HG03097 (cell line): ENCODE data around the gene PLXNA1.

Source experiments
- ATAC-seq: cut with Tn5 transposase; IDR thresholded peaks from one replicate; pipeline ENCODE4 v1.9.1; 2021; ENCODE audit not compliant: unreplicated experiment, low FRiP score

The PLXNA1 gene

GRCh38 chr3:126964950-126965349 is 18.0 kb upstream of the PLXNA1 start:
- no peak for ATAC-seq

- ATAC-seq, result no peak
These were observed 17.3 kb upstream of the PLXNA1 start for GRCh38 chr3:126965526-126966080.

- no peak for ATAC-seq
These were observed 15.5 kb upstream of the PLXNA1 start for GRCh38 chr3:126967386-126967785.

- ATAC-seq, result no peak
These were observed 14.2 kb upstream of the PLXNA1 start for GRCh38 chr3:126968391-126969390.

GRCh38 chr3:126969586-126969985 is 13.3 kb upstream of the PLXNA1 start:
- no peak for ATAC-seq

- no peak for ATAC-seq
These were observed 12.8 kb upstream of the PLXNA1 start for GRCh38 chr3:126970101-126970500.

GRCh38 chr3:126970921-126971320 is 12.0 kb upstream of the PLXNA1 start:
- ATAC-seq, result no peak

GRCh38 chr3:126971891-126972351 is 11.0 kb upstream of the PLXNA1 start:
- no peak for ATAC-seq

- ATAC-seq, result no peak
These were observed 10.0 kb upstream of the PLXNA1 start for GRCh38 chr3:126972866-126973265.

GRCh38 chr3:126973814-126974213 is 9.1 kb upstream of the PLXNA1 start:
- no peak for ATAC-seq

GRCh38 chr3:126974756-126975155 is 8.2 kb upstream of the PLXNA1 start:
- no peak for ATAC-seq

GRCh38 chr3:126976906-126977305 is 6.0 kb upstream of the PLXNA1 start:
- no peak for ATAC-seq

GRCh38 chr3:126977821-126978220 is 5.1 kb upstream of the PLXNA1 start:
- ATAC-seq, result no peak

- ATAC-seq, result no peak
These were observed 4.6 kb upstream of the PLXNA1 start for GRCh38 chr3:126978291-126978690.

- ATAC-seq, result no peak
These were observed 3.8 kb upstream of the PLXNA1 start for GRCh38 chr3:126979046-126979628.

GRCh38 chr3:126980266-126980811 is 2.6 kb upstream of the PLXNA1 start:
- no peak for ATAC-seq

GRCh38 chr3:126982126-126982470 is 817 bp upstream of the PLXNA1 start:
- peak; percentile 19 for ATAC-seq

GRCh38 chr3:126983276-126983652 is 349 bp downstream of the PLXNA1 start:
- ATAC-seq, result no peak

GRCh38 chr3:126983653-126984390 is 907 bp downstream of the PLXNA1 start:
- ATAC-seq, result no peak

GRCh38 chr3:126984391-126985131 is 1.6 kb downstream of the PLXNA1 start:
- no peak for ATAC-seq
